ENCODE results near the gene CPVL. TPM values are rescaled to one million over a fixed set of nuclear protein-coding genes. Genes with fewer than 3 reads are reported as not detected.

Gene CPVL
- total RNA-seq, 1 experiment from 2014 or later: 10.3 TPM

GRCh38 chr7:29005406-29005805, 140.9 kb downstream of the CPVL start:
- TF ChIP-seq ELF1 (IDR thresholded peaks at IDR 0.05; ENCODE audit: borderline replicate concordance, low read depth) (no peak), RAD21 (IDR thresholded peaks at IDR 0.05; ENCODE audit: low read depth) (no peak), EGR1 (IDR thresholded peaks at IDR 0.05; ENCODE audit: low read depth) (no peak), POLR2A (IDR thresholded peaks at IDR 0.05; ENCODE audit: borderline replicate concordance, extremely low read depth, insufficient read depth, insufficient read length) (no peak), TCF7L2 (IDR thresholded peaks at IDR 0.05; ENCODE audit: borderline replicate concordance, extremely low read depth, insufficient read depth, insufficient read length) (no peak), CEBPB (IDR thresholded peaks at IDR 0.05; ENCODE audit: low read depth) (no peak), POLR2AphosphoS5 (IDR thresholded peaks at IDR 0.05; ENCODE audit: low read depth, low read length) (no peak), EZH2 (IDR thresholded peaks at IDR 0.05) (no peak), SIN3A (IDR thresholded peaks at IDR 0.05; ENCODE audit: low read depth) (no peak), SRF (IDR thresholded peaks at IDR 0.05; ENCODE audit: low read depth) (no peak), ATF3 (IDR thresholded peaks at IDR 0.05) (no peak), YY1 (IDR thresholded peaks at IDR 0.05; ENCODE audit: extremely low read depth, insufficient replicate concordance, low read depth, low read length) (no peak), ZFX (IDR thresholded peaks at IDR 0.05) (no peak), CTCF (IDR thresholded peaks at IDR 0.05 in 2 of 3, conservative IDR thresholded peaks at IDR 0.05 in 1 of 3; ENCODE audit: borderline replicate concordance in 1 of 3, insufficient read depth in 1 of 3, low read depth in 2 of 3, low read length in 2 of 3) (no peak), EZH2phosphoT487 (IDR thresholded peaks at IDR 0.05; ENCODE audit: borderline replicate concordance) (no peak)
- TF ChIP-seq, protein P1, sequence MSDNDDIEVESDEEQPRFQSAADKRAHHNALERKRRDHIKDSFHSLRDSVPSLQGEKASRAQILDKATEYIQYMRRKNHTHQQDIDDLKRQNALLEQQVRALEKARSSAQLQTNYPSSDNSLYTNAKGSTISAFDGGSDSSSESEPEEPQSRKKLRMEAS (IDR thresholded peaks at IDR 0.05): no peak
- TF ChIP-seq, protein P2, sequence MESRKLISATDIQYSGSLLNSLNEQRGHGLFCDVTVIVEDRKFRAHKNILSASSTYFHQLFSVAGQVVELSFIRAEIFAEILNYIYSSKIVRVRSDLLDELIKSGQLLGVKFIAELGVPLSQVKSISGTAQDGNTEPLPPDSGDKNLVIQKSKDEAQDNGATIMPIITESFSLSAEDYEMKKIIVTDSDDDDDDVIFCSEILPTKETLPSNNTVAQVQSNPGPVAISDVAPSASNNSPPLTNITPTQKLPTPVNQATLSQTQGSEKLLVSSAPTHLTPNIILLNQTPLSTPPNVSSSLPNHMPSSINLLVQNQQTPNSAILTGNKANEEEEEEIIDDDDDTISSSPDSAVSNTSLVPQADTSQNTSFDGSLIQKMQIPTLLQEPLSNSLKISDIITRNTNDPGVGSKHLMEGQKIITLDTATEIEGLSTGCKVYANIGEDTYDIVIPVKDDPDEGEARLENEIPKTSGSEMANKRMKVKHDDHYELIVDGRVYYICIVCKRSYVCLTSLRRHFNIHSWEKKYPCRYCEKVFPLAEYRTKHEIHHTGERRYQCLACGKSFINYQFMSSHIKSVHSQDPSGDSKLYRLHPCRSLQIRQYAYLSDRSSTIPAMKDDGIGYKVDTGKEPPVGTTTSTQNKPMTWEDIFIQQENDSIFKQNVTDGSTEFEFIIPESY (IDR thresholded peaks at IDR 0.05; ENCODE audit: extremely low read depth, insufficient replicate concordance, low read length): no peak
- H3K4me1 ChIP-seq (ENCODE audit: control insufficient read depth in 1 of 2, insufficient read depth in 2 of 2, low read length in 2 of 2): no peaks in the 10 kb centered on the region
- H3K27me3 ChIP-seq (ENCODE audit: insufficient read depth, low read length): no peaks in the 10 kb centered on the region
- ChIA-PET POLR2A (no interaction called here), RAD21 (ENCODE audit: low non-redundant PET in 1 of 2, low total read pairs in 2 of 2, uncharacterized antibody in 2 of 2, unreplicated experiment in 2 of 2) (no interaction called here), CTCF (no interaction called here)
- no peaks in the 10 kb centered on the region for H3K79me2 ChIP-seq (ENCODE audit: insufficient read depth, low read length)
- H3K4me2 ChIP-seq (ENCODE audit: low read length): no peak overlapping the region
- BruUV-seq (replicated peaks): no TSS peak
- ATAC-seq (no peak), DNase-seq (ENCODE audit: low read depth, low spot score) (no peak)
- H3K9ac ChIP-seq (ENCODE audit: low read length): no peak overlapping the region
- no peaks in the 10 kb centered on the region for H3K9me2 ChIP-seq (ENCODE audit: insufficient read depth)
- H2AFZ ChIP-seq (ENCODE audit: low read depth, low read length, poor library complexity, severe bottlenecking): no peak overlapping the region
- H3K4me3 ChIP-seq (replicated peaks in 1 of 2; ENCODE audit: low read depth in 1 of 2, low read length in 2 of 2): no peak overlapping the region
- H3K36me3 ChIP-seq (ENCODE audit: control insufficient read depth in 1 of 2, insufficient read depth in 2 of 2, low read length in 2 of 2): no peaks in the 10 kb centered on the region
- no peaks in the 10 kb centered on the region for H4K20me1 ChIP-seq (ENCODE audit: insufficient read depth)
- H3K9me3 ChIP-seq (ENCODE audit: control insufficient read depth in 1 of 2, insufficient read depth in 1 of 2, low read depth in 1 of 2, low read length in 2 of 2): no peaks in the 10 kb centered on the region
- intact Hi-C loops (cut with micrococcal nuclease): no loop called here
- H3K27ac ChIP-seq (ENCODE audit: low read depth, low read length): no peak overlapping the region
